Left colon (tissue), 2 donors: ENCODE measurements around the gene ARHGEF40. TPM values are rescaled to one million over a fixed set of nuclear protein-coding genes. Genes with fewer than 3 reads are reported as not detected.

Experiments
- ATAC-seq: fragments of 200-7000 bp; cut with Tn5 transposase; one replicate; pipeline ENCODE4 v1.9.1; 2020; ENCODE audit warnings: mild to moderate bottlenecking, moderate library complexity
- DNase-seq, 2 donors: peaks; one replicate each; pipeline ENCODE4 v3.0.0-alpha.2; 2020
- intact Hi-C, 2 donors: fragments of 100-400 bp; cut with DNase I in 1 of 2; cut with micrococcal nuclease in 1 of 2; formaldehyde crosslinking; loops; one replicate each; pipeline versions ENCODE4 v1.11.2 to v1.14.0; 2022; cut with DNase I, micrococcal nuclease
- total RNA-seq, 2 donors: library from RNA; stranded (reverse); fragmentation: NEBNext Ultra II Directional; extraction: Animal tissue kit (Norgen Biotek cat#: 25700); gene quantifications; one replicate each; pipeline ENCODE4 v1.2.1, GENCODE V29; 2021
- donor health status: DM: no; HTN: no; CAD: no.
- donor health status: DM: yes; HTN: yes; CAD: no.

Gene ARHGEF40
- total RNA-seq, 2 donors from 2014 or later, result 37.2 to 40.8 TPM

GRCh38 chr14:21102521-21103410 lies 32.7 kb downstream of the ARHGEF40 start:
- ATAC-seq (peak; percentile 15), DNase-seq (peak; percentile 52 to 73)
- intact Hi-C loops, result no loop called here

GRCh38 chr14:21103411-21103709 lies 33.3 kb downstream of the ARHGEF40 start:
- intact Hi-C loops, result no loop called here
- ATAC-seq, result no peak
- no peak for DNase-seq

- intact Hi-C loops, result no loop called here
- ATAC-seq (peak; percentile 75), DNase-seq (peak; percentile 97)
These were observed 33.8 kb downstream of the ARHGEF40 start for GRCh38 chr14:21103710-21104447.

- intact Hi-C loops, result loop anchor here in 1 of 2 donors (5.0 kb wide), 2 partner anchors 37 to 92 kb away; no protein-coding TSS in a partner anchor
- DNase-seq (peak; percentile 84), ATAC-seq (peak; percentile 62)
These were observed 34.5 kb downstream of the ARHGEF40 start for GRCh38 chr14:21104448-21105060.

GRCh38 chr14:21105095-21105494 lies 35.0 kb downstream of the ARHGEF40 start:
- DNase-seq, result no peak
- no peak for ATAC-seq
- intact Hi-C loops, result loop anchor here in 1 of 2 donors (5.0 kb wide), 2 partner anchors 38 to 93 kb away; no protein-coding TSS in a partner anchor

GRCh38 chr14:21106176-21106497 lies 36.0 kb downstream of the ARHGEF40 start:
- no peak for DNase-seq
- ATAC-seq, result no peak
- intact Hi-C loops, result loop anchor here in 1 of 2 donors (5.0 kb wide), 2 partner anchors 39 to 94 kb away; no protein-coding TSS in a partner anchor

- intact Hi-C loops, result loop anchor here in 1 of 2 donors (5.0 kb wide), 2 partner anchors 39 to 94 kb away; no protein-coding TSS in a partner anchor
- DNase-seq (peak; percentile 81 to 90), ATAC-seq (peak; percentile 12)
These were observed 36.6 kb downstream of the ARHGEF40 start for GRCh38 chr14:21106498-21107282.

- DNase-seq, result peak; percentile 31 to 53
- intact Hi-C loops, result loop anchor here in 1 of 2 donors (5.0 kb wide), 2 partner anchors 40 to 95 kb away; no protein-coding TSS in a partner anchor
- ATAC-seq, result no peak
These were observed 37.2 kb downstream of the ARHGEF40 start for GRCh38 chr14:21107283-21107800.

GRCh38 chr14:21108791-21109190 lies 38.7 kb downstream of the ARHGEF40 start:
- ATAC-seq, result no peak
- DNase-seq, result no peak
- intact Hi-C loops, result loop anchor here in 1 of 2 donors (5.0 kb wide), 2 partner anchors 41 to 96 kb away; no protein-coding TSS in a partner anchor

GRCh38 chr14:21109377-21110138 lies 39.5 kb downstream of the ARHGEF40 start:
- DNase-seq (no peak), ATAC-seq (no peak)
- intact Hi-C loops, result loop anchor here in 1 of 2 donors (5.0 kb wide), 2 partner anchors 42 to 97 kb away; no protein-coding TSS in a partner anchor

GRCh38 chr14:21112255-21112654 lies 42.2 kb downstream of the ARHGEF40 start:
- no peak for DNase-seq
- ATAC-seq, result no peak
- intact Hi-C loops, result no loop called here

- DNase-seq (no peak), ATAC-seq (no peak)
- intact Hi-C loops, result no loop called here
These were observed 43.3 kb downstream of the ARHGEF40 start for GRCh38 chr14:21113369-21113768.

- intact Hi-C loops, result no loop called here
- DNase-seq (no peak), ATAC-seq (no peak)
These were observed 48.8 kb downstream of the ARHGEF40 start for GRCh38 chr14:21118933-21119332.

GRCh38 chr14:21120686-21121085 lies 50.6 kb downstream of the ARHGEF40 start:
- ATAC-seq, result no peak

GRCh38 chr14:21121122-21121521 lies 51.0 kb downstream of the ARHGEF40 start:
- DNase-seq (no peak), ATAC-seq (no peak)
- intact Hi-C loops, result no loop called here

More at GRCh38 chr14:21120686-21121085, 50.6 kb downstream of the ARHGEF40 start:
- no peak for DNase-seq
- intact Hi-C loops, result no loop called here

- no peak for DNase-seq
- intact Hi-C loops, result no loop called here
These were observed 53.3 kb downstream of the ARHGEF40 start for GRCh38 chr14:21123429-21123828.

GRCh38 chr14:21133901-21134300 lies 63.8 kb downstream of the ARHGEF40 start:
- intact Hi-C loops, result no loop called here
- DNase-seq, result no peak
- ATAC-seq, result no peak

More at GRCh38 chr14:21123429-21123828, 53.3 kb downstream of the ARHGEF40 start:
- no peak for ATAC-seq
